OCI-LY1 (cell line): ENCODE data around the gene VTI1B.
"Not testable (repeated sequence)": the region's sequence is repeated elsewhere in the genome, so short reads cannot be mapped to it uniquely, and the experiment has no call there.

ENCODE experiments used
- H2AFZ ChIP-seq: fragments of 200-600 bp; sonication (generic), shearing (Covaris generic); 2 replicates; pipeline ENCODE4 v1.6.0; 2014; ENCODE audit warnings: antibody characterized with exemption, mild to moderate bottlenecking, low read length
- H3F3A ChIP-seq: fragments of 200-600 bp; sonication (generic), shearing (Covaris generic); 2 replicates; pipeline ENCODE4 v1.6.0; 2014; ENCODE audit warnings: mild to moderate bottlenecking, antibody characterized with exemption, low read length, moderate library complexity; ENCODE audit not compliant: insufficient read depth
- H3K27ac ChIP-seq: fragments of 200-600 bp; sonication (generic); 2 replicates; pipeline ENCODE4 v1.5.1; 2014; ENCODE audit warnings: low read length, mixed run types, mild to moderate bottlenecking, low read depth; ENCODE audit not compliant: poor library complexity, severe bottlenecking
- H3K27me3 ChIP-seq: fragments of 200-600 bp; sonication (generic); 2 replicates; pipeline ENCODE4 v1.6.0; 2014; ENCODE audit warnings: antibody characterized with exemption, mild to moderate bottlenecking, low read length, moderate library complexity; ENCODE audit not compliant: insufficient read depth
- H3K36me3 ChIP-seq: fragments of 200-600 bp; sonication (generic); 2 replicates; pipeline ENCODE4 v1.6.1; 2014; ENCODE audit warnings: mild to moderate bottlenecking, antibody characterized with exemption, low read length, moderate library complexity, mixed read lengths; ENCODE audit not compliant: insufficient read depth
- H3K4me1 ChIP-seq: fragments of 200-600 bp; sonication (generic); 2 replicates; pipeline ENCODE4 v1.5.1; 2014; ENCODE audit warnings: mild to moderate bottlenecking, low read length, moderate library complexity; ENCODE audit not compliant: insufficient read depth, severe bottlenecking
- H3K4me2 ChIP-seq: fragments of 200-600 bp; sonication (generic), shearing (Covaris generic); 2 replicates; pipeline ENCODE4 v1.6.1; 2014; ENCODE audit warnings: low read length
- H3K4me3 ChIP-seq: fragments of 200-600 bp; sonication (generic); 2 replicates; pipeline ENCODE4 v1.5.1; 2014; ENCODE audit warnings: low read length, low read depth, mild to moderate bottlenecking, mixed read lengths; ENCODE audit not compliant: poor library complexity, severe bottlenecking
- H3K79me2 ChIP-seq: fragments of 200-600 bp; shearing (Covaris generic); 2 replicates; pipeline ENCODE4 v1.6.1; 2016; ENCODE audit warnings: mixed run types, low read length, mixed read lengths; ENCODE audit not compliant: insufficient read depth
- H3K9ac ChIP-seq: fragments of 200-600 bp; sonication (generic), shearing (Covaris generic); 2 replicates; pipeline ENCODE4 v1.6.1; 2014; ENCODE audit warnings: mild to moderate bottlenecking, low read length, mixed read lengths
- H3K9me2 ChIP-seq: fragments of 200-600 bp; sonication (generic), shearing (Covaris generic); 2 replicates; pipeline ENCODE4 v1.6.1; 2014; ENCODE audit warnings: low read depth, mild to moderate bottlenecking, low read length, mixed read lengths
- H3K9me3 ChIP-seq: fragments of 200-600 bp; shearing (Covaris generic); 2 replicates; pipeline ENCODE4 v1.6.1; 2014; ENCODE audit warnings: low read length, mixed read lengths
- H4K20me1 ChIP-seq: fragments of 200-600 bp; sonication (generic), shearing (Covaris generic); 2 replicates; pipeline ENCODE4 v1.6.0; 2016; ENCODE audit warnings: mild to moderate bottlenecking, low read length; ENCODE audit not compliant: insufficient read depth
- CTCF ChIP-seq: fragments of 200-600 bp; sonication (generic), shearing (Covaris generic); IDR thresholded peaks from 2 replicates; pipeline ENCODE4 v1.5.1; 2017; ENCODE audit warnings: mild to moderate bottlenecking, antibody characterized with exemption, low read length, moderate library complexity, mixed read lengths
- EZH2 ChIP-seq: fragments of 200-600 bp; sonication (generic), shearing (Covaris generic); IDR thresholded peaks from 2 replicates; pipeline ENCODE4 v1.8.0; 2017; ENCODE audit warnings: borderline replicate concordance, mixed run types, mild to moderate bottlenecking, antibody characterized with exemption, low read length, moderate library complexity, mixed read lengths

Gene VTI1B

GRCh38 chr14:67602995-67603545, 71.4 kb downstream of the VTI1B start:
- Histone ChIP-seq H3K4me2 (peak overlapping the region; percentile 54), H3K9me3 (0 out of 2 replicates have a peak, but pooled peaks cover 2% of the 10 kb centered on the region), H3K27me3 (no peaks in the 10 kb centered on the region)

GRCh38 chr14:67602076-67602475, 72.4 kb downstream of the VTI1B start:
- no peak overlapping the region for H3K4me3 ChIP-seq
- no peaks in the 10 kb centered on the region for H3K9me2 ChIP-seq
- H4K20me1 ChIP-seq: no peaks in the 10 kb centered on the region
- peaks cover 33% of the 10 kb centered on the region for H3K4me1 ChIP-seq
- H3F3A ChIP-seq: no peaks in the 10 kb centered on the region
- no peaks in the 10 kb centered on the region for H3K27me3 ChIP-seq
- no peak overlapping the region for H3K9ac ChIP-seq
- H3K27ac ChIP-seq: peak overlapping the region; percentile 13
- peak overlapping the region; percentile 54; the same call in 1 of the 2 replicates for H3K4me2 ChIP-seq
- no peaks in the 10 kb centered on the region for H3K36me3 ChIP-seq
- H3K9me3 ChIP-seq: 0 out of 2 replicates have a peak, but pooled peaks cover 2% of the 10 kb centered on the region
- peak overlapping the region; percentile 94; the same call in 1 of the 2 replicates for H2AFZ ChIP-seq
- TF ChIP-seq EZH2 (no peak), CTCF (no peak)
- H3K79me2 ChIP-seq: peaks cover 11% of the 10 kb centered on the region

More at GRCh38 chr14:67602995-67603545, 71.4 kb downstream of the VTI1B start:
- H3K36me3 ChIP-seq: no peaks in the 10 kb centered on the region
- peak overlapping the region; percentile 13 for H3K27ac ChIP-seq
- H3F3A ChIP-seq: no peaks in the 10 kb centered on the region
- H3K4me1 ChIP-seq: peaks cover 29% of the 10 kb centered on the region
- H3K9ac ChIP-seq: peak overlapping the region; percentile 32
- H2AFZ ChIP-seq: 0 out of 2 replicates have a peak overlapping the region, but pooled peaks have one; percentile 94
- no peaks in the 10 kb centered on the region for H3K9me2 ChIP-seq
- peaks cover 11% of the 10 kb centered on the region for H3K79me2 ChIP-seq
- H4K20me1 ChIP-seq: no peaks in the 10 kb centered on the region
- H3K4me3 ChIP-seq: peak overlapping the region; percentile 23
- TF ChIP-seq CTCF: no peak
- TF ChIP-seq EZH2: no peak

- H3K9me3 ChIP-seq, H3K9ac ChIP-seq, H3F3A ChIP-seq, H4K20me1 ChIP-seq, H3K36me3 ChIP-seq, H3K27me3 ChIP-seq, H2AFZ ChIP-seq, H3K9me2 ChIP-seq: not testable (repeated sequence)
- Histone ChIP-seq H3K79me2 (peaks cover 11% of the 10 kb centered on the region), H3K27ac (peak overlapping the region; percentile 16), H3K4me3 (peak overlapping the region; percentile 96), H3K4me2 (peak overlapping the region; percentile 99), H3K4me1 (peaks cover 33% of the 10 kb centered on the region)
These were observed 73.9 kb downstream of the VTI1B start for GRCh38 chr14:67600562-67600974.
